IMR-90 (cell line): ENCODE data around the gene GATA6. TPM values are rescaled to one million over a fixed set of nuclear protein-coding genes. Genes with fewer than 3 reads are reported as not detected.

ENCODE experiments used
- ATAC-seq: fragments of 200-7000 bp; cut with Tn5 transposase; 2 replicates; pipeline ENCODE4 v1.9.1; 2020; ENCODE audit warnings: low read depth, mild to moderate bottlenecking, moderate library complexity
- BruUV-seq: library from RNA; stranded (reverse); fragments of 400-500 nt; replicated peaks from 2 replicates; lab custom pipeline; 2021; lab: Mats Ljungman, UMichigan
- CTCF ChIA-PET: fragments of 300-600 bp; formaldehyde crosslinking; extraction: SDS; loops from one replicate; lab custom pipeline; 2021; ENCODE audit warnings: antibody characterized with exemption; lab: Yijun Ruan, JAX
- POLR2A ChIA-PET: fragments of 300-600 bp; sonication (Branson Sonifier 250); formaldehyde crosslinking; loops from one replicate; lab custom pipeline; 2022; ENCODE audit warnings: antibody characterized with exemption; ENCODE audit not compliant: unreplicated experiment; lab: Charles Lee
- DNase-seq: peaks from one replicate; pipeline ENCODE4 v3.0.0; 2013
- H2AFZ ChIP-seq: replicated peaks from 2 replicates; pipeline ENCODE3; 2013; ENCODE audit warnings: low read length, mild to moderate bottlenecking; ENCODE audit not compliant: poor library complexity
- H2AK5ac ChIP-seq: 2 replicates; pipeline ENCODE4 v1.6.1; 2013; ENCODE audit warnings: low read depth, low read length, inconsistent platforms
- H2AK9ac ChIP-seq: replicated peaks from 2 replicates; pipeline ENCODE3; 2013; ENCODE audit warnings: mild to moderate bottlenecking, low read depth, low read length, moderate library complexity; ENCODE audit not compliant: poor library complexity
- H2BK120ac ChIP-seq: 2 replicates; pipeline ENCODE4 v1.6.1; 2013; ENCODE audit warnings: low read depth, low read length, inconsistent platforms
- H2BK15ac ChIP-seq: 3 replicates; pipeline ENCODE4 v1.6.1; 2013; ENCODE audit warnings: low read depth, low read length, inconsistent platforms
- H2BK20ac ChIP-seq: 2 replicates; pipeline ENCODE4 v1.6.1; 2013; ENCODE audit warnings: low read depth, mild to moderate bottlenecking, inconsistent platforms, low read length, moderate library complexity
- H2BK5ac ChIP-seq: 2 replicates; pipeline ENCODE4 v1.6.1; 2013; ENCODE audit warnings: mild to moderate bottlenecking, low read depth, low read length, inconsistent platforms; ENCODE audit not compliant: poor library complexity, severe bottlenecking
- H3K14ac ChIP-seq: replicated peaks from 2 replicates; pipeline ENCODE4 v1.6.1; 2013; ENCODE audit warnings: low read depth, low read length, inconsistent platforms
- H3K18ac ChIP-seq: 2 replicates; pipeline ENCODE4 v1.6.1; 2013; ENCODE audit warnings: low read depth, low read length, control low read depth
- H3K23ac ChIP-seq: 2 replicates; pipeline ENCODE4 v1.6.1; 2013; ENCODE audit warnings: low read depth, low read length, inconsistent platforms
- H3K27ac ChIP-seq: 2 replicates; pipeline ENCODE4 v1.5.1; 2013; ENCODE audit warnings: mild to moderate bottlenecking, control low read depth, low read length; ENCODE audit not compliant: insufficient read depth
- H3K27me3 ChIP-seq: 2 replicates; pipeline ENCODE4 v1.6.1; 2013; ENCODE audit warnings: low read length; ENCODE audit not compliant: control insufficient read depth, insufficient read depth
- H3K36me3 ChIP-seq: 2 replicates; pipeline ENCODE4 v1.6.1; 2013; ENCODE audit warnings: low read length, mixed read lengths; ENCODE audit not compliant: control insufficient read depth, insufficient read depth
- H3K4ac ChIP-seq: 2 replicates; pipeline ENCODE4 v1.6.1; 2013; ENCODE audit warnings: low read depth, low read length, inconsistent platforms
- H3K4me1 ChIP-seq: 2 replicates; pipeline ENCODE4 v1.6.1; 2013; ENCODE audit warnings: low read length, mixed read lengths; ENCODE audit not compliant: control insufficient read depth, insufficient read depth
- H3K4me2 ChIP-seq: 2 replicates; pipeline ENCODE4 v1.6.1; 2013; ENCODE audit warnings: low read depth, mild to moderate bottlenecking, control low read depth, low read length, moderate library complexity
- H3K4me3 ChIP-seq: 2 replicates; pipeline ENCODE4 v1.5.1; 2013; ENCODE audit warnings: low read depth, mild to moderate bottlenecking, control low read depth, low read length, moderate library complexity; ENCODE audit not compliant: insufficient read depth
- H3K56ac ChIP-seq: 2 replicates; pipeline ENCODE4 v1.6.1; 2013; ENCODE audit warnings: low read length, inconsistent platforms; ENCODE audit not compliant: insufficient read depth; ENCODE audit errors: extremely low read depth
- H3K79me1 ChIP-seq, 2 experiments: 2 replicates each; pipeline ENCODE4 v1.6.1; 2013; ENCODE audit warnings: low read length in 2 of 2, inconsistent platforms in 1 of 2, low read depth in 1 of 2
- H3K9ac ChIP-seq: 2 replicates; pipeline ENCODE4 v1.6.1; 2013; ENCODE audit warnings: low read depth, low read length, control low read depth
- H3K9me1 ChIP-seq: 2 replicates; pipeline ENCODE4 v1.6.1; 2013; ENCODE audit warnings: low read length, inconsistent platforms; ENCODE audit not compliant: insufficient read depth
- H3K9me3 ChIP-seq: 2 replicates; pipeline ENCODE4 v1.6.1; 2013; ENCODE audit warnings: low read length; ENCODE audit not compliant: control insufficient read depth, insufficient read depth
- H4K20me1 ChIP-seq: 2 replicates; pipeline ENCODE4 v1.6.1; 2013; ENCODE audit warnings: low read length, inconsistent platforms; ENCODE audit not compliant: insufficient read depth
- H4K5ac ChIP-seq: 2 replicates; pipeline ENCODE4 v1.6.1; 2013; ENCODE audit warnings: mild to moderate bottlenecking, low read depth, low read length, control low read depth
- H4K8ac ChIP-seq, 2 experiments: 2 replicates each; pipeline ENCODE4 v1.6.1; 2013; ENCODE audit warnings: low read depth in 2 of 2, low read length in 2 of 2, control low read depth in 1 of 2, inconsistent platforms in 1 of 2
- H4K91ac ChIP-seq: 2 replicates; pipeline ENCODE4 v1.6.1; 2013; ENCODE audit warnings: low read depth, low read length, inconsistent platforms; ENCODE audit not compliant: insufficient read depth
- BHLHE40 ChIP-seq: fragments of 150-350 bp; IDR thresholded peaks from 2 replicates; pipeline ENCODE4 v1.6.1; 2016; ENCODE audit warnings: mild to moderate bottlenecking, low read depth, low read length
- CEBPB ChIP-seq: IDR thresholded peaks from 2 replicates; pipeline ENCODE4 v1.6.1; 2012; ENCODE audit warnings: low read depth, low read length, improper control_type of control experiment
- CHD1 ChIP-seq: IDR thresholded peaks from 2 replicates; pipeline ENCODE4 v1.6.1; 2012; ENCODE audit warnings: low read depth, low read length, improper control_type of control experiment
- CTCF ChIP-seq: conservative IDR thresholded peaks from 2 replicates; pipeline ENCODE4 v1.5.1; 2012; ENCODE audit warnings: mild to moderate bottlenecking, low read depth, low read length, improper control_type of control experiment
- ELK1 ChIP-seq: fragments of 150-350 bp; IDR thresholded peaks from 2 replicates; pipeline ENCODE4 v1.6.1; 2016; ENCODE audit warnings: low read depth, mild to moderate bottlenecking, low read length, moderate library complexity, borderline replicate concordance
- FOS ChIP-seq: fragments of 150-350 bp; IDR thresholded peaks from 2 replicates; pipeline ENCODE4 v1.6.1; 2016; ENCODE audit warnings: low read depth, low read length
- MAFK ChIP-seq: IDR thresholded peaks from 2 replicates; pipeline ENCODE4 v1.6.1; 2012; ENCODE audit warnings: low read depth, low read length, improper control_type of control experiment
- MAZ ChIP-seq: IDR thresholded peaks from 2 replicates; pipeline ENCODE4 v1.6.1; 2012; ENCODE audit warnings: low read depth, mild to moderate bottlenecking, low read length, improper control_type of control experiment, moderate library complexity, borderline replicate concordance
- MXI1 ChIP-seq: IDR thresholded peaks from 2 replicates; pipeline ENCODE4 v1.6.1; 2012; ENCODE audit warnings: low read depth, mild to moderate bottlenecking, low read length, moderate library complexity, borderline replicate concordance
- NFE2L2 ChIP-seq: fragments of 150-350 bp; IDR thresholded peaks from 2 replicates; pipeline ENCODE4 v1.6.1; 2016; ENCODE audit warnings: low read depth, mild to moderate bottlenecking, low read length
- POLR2A ChIP-seq: IDR thresholded peaks from 2 replicates; pipeline ENCODE4 v1.6.1; 2012; ENCODE audit warnings: mild to moderate bottlenecking, low read depth, low read length
- RAD21 ChIP-seq: IDR thresholded peaks from 2 replicates; pipeline ENCODE4 v1.6.1; 2012; ENCODE audit warnings: low read length, improper control_type of control experiment
- RCOR1 ChIP-seq: IDR thresholded peaks from 2 replicates; pipeline ENCODE4 v1.6.1; 2012; ENCODE audit warnings: mild to moderate bottlenecking, low read length, improper control_type of control experiment; ENCODE audit not compliant: insufficient replicate concordance
- RFX5 ChIP-seq: IDR thresholded peaks from 2 replicates; pipeline ENCODE4 v1.8.0; 2012; ENCODE audit warnings: low read depth, mild to moderate bottlenecking, low read length, moderate library complexity
- USF2 ChIP-seq: fragments of 150-350 bp; IDR thresholded peaks from 2 replicates; pipeline ENCODE4 v1.6.1; 2017; ENCODE audit warnings: mild to moderate bottlenecking, antibody characterized with exemption, low read length, low read depth
- WGBS, 2 experiments: methylation state at CpG; one replicate each; pipeline versions ENCODE4 v1.1.5 to v1.1.7; 2013; ENCODE audit warnings: missing lambda C conversion rate in 2 of 2; ENCODE audit not compliant: insufficient read length in 1 of 2; ENCODE audit errors: extremely low coverage in 2 of 2; 5-methylcytosine and 5-hydroxymethylcytosine counted together
- dilution Hi-C: fragments of 300-500 bp; cut with HindIII; formaldehyde crosslinking; loops from one replicate; pipeline ENCODE4 v1.14.3; 2018; ENCODE audit warnings: low sequenced_read_pairs; ENCODE audit not compliant: unreplicated experiment
- in situ Hi-C: fragments of 300-500 bp; cut with MboI; formaldehyde crosslinking; loops from 3 replicates; pipeline ENCODE4 v1.14.3; 2019; ENCODE audit warnings: low sequenced_read_pairs, inconsistent platforms, mixed read lengths
- intact Hi-C: fragments of 100-400 bp; cut with micrococcal nuclease; formaldehyde crosslinking; loops from 2 replicates; pipeline ENCODE4 v1.10.0; 2022
- polyA plus RNA-seq, 3 experiments: library from polyadenylated mRNA; depleted of rRNA; stranded (reverse); fragments of >200 nt; gene quantifications; 2 replicates each; pipeline ENCODE4 v1.2.3, GENCODE V29; 2012; ENCODE audit warnings: low replicate concordance in 1 of 3
- total RNA-seq: library from RNA; depleted of rRNA; stranded (reverse); fragments of >200 nt; gene quantifications from 2 replicates; pipeline ENCODE4 v1.2.3, GENCODE V29; 2012

GATA6 gene
- total and polyA plus RNA-seq, 2 of the 4 experiments (the other 2 are of a cell fraction), result 2.5 to 4.0 TPM

DNA sequence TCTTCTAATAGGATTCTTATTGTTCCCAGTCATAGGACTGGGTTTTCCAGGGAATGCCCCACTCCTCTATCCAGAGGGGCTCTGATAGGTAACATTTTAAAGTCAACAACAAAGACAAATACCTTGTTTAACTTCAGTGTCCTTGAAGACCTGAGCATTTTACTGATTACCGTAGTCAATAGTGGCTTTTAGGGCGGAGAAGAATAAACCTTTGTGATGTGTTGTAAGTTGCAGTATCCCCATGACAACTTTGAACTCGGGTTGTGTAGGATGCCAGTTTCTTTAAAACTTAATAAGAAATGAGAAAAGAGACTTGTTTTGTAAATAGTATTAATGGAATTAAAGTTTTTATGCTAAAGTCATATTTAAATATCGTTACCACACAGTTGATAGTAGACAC is 6.0 kb downstream of the GATA6 start:
- ATAC-seq (no peak), DNase-seq (no peak)
- H3K4me2 ChIP-seq, result no peak overlapping the region
- no peak overlapping the region for H4K5ac ChIP-seq
- no peak overlapping the region for H4K8ac ChIP-seq
- no peaks in the 10 kb centered on the region for H3K9me1 ChIP-seq
- H3K56ac ChIP-seq, result no peak overlapping the region
- POLR2A ChIA-PET, result no interaction called here
- H3K27ac ChIP-seq, result no peak overlapping the region
- H3K4me3 ChIP-seq, result no peak overlapping the region
- H3K18ac ChIP-seq, result no peak overlapping the region
- H2BK15ac ChIP-seq, result no peak overlapping the region
- no peaks in the 10 kb centered on the region for H3K9me3 ChIP-seq
- TF ChIP-seq FOS, result no peak
- TF ChIP-seq CHD1, result no peak
- no peak for TF ChIP-seq MAZ
- TF ChIP-seq ELK1, result no peak
- no peak for TF ChIP-seq MXI1
- TF ChIP-seq CEBPB, result no peak
- no peak for TF ChIP-seq RAD21
- TF ChIP-seq NFE2L2, result no peak
- no peak for TF ChIP-seq RFX5
- no peak for TF ChIP-seq USF2
- no peak for TF ChIP-seq MAFK
- no peak for TF ChIP-seq CTCF
- no peak for TF ChIP-seq POLR2A
- TF ChIP-seq RCOR1, result no peak
- TF ChIP-seq BHLHE40, result no peak
- H2AK5ac ChIP-seq, result no peak overlapping the region
- no peak overlapping the region for H2AFZ ChIP-seq
- H4K91ac ChIP-seq, result no peak overlapping the region
- in situ Hi-C loops (no loop called here), intact Hi-C loops (no loop called here), dilution Hi-C loops (no loop called here)
- H3K4ac ChIP-seq, result no peak overlapping the region
- no peaks in the 10 kb centered on the region for H3K27me3 ChIP-seq
- CTCF ChIA-PET, result no interaction called here
- no peak overlapping the region for H2BK20ac ChIP-seq
- no peak overlapping the region for H3K14ac ChIP-seq
- no peak overlapping the region for H2BK120ac ChIP-seq
- 80% methylated on average over 2 of the region's 4 CpGs; no CpG with 5 or more reads in 1 of the 2 experiments for WGBS, 2 experiments
- H2BK5ac ChIP-seq, result no peak overlapping the region
- H3K23ac ChIP-seq, result no peak overlapping the region
- BruUV-seq, result no TSS peak
- H3K9ac ChIP-seq, result no peak overlapping the region
- H3K36me3 ChIP-seq, result peaks cover 17% of the 10 kb centered on the region
- H3K4me1 ChIP-seq, result peaks cover 16% of the 10 kb centered on the region
- H3K79me1 ChIP-seq, result peaks cover 19 to 24% of the 10 kb centered on the region in 2 experiments
- no peak overlapping the region for H2AK9ac ChIP-seq
- H4K20me1 ChIP-seq, result peaks cover 35% of the 10 kb centered on the region
